H1 (cell line): ENCODE measurements around the gene RUSC2. TPM values are rescaled to one million over a fixed set of nuclear protein-coding genes. Genes with fewer than 3 reads are reported as not detected.

ENCODE experiments used
- CHD7 ChIP-seq: fragments of 300-600 bp; sonication (generic); IDR thresholded peaks from 2 replicates; pipeline ENCODE4 v1.7.1; 2012; ENCODE audit warnings: low read length, moderate library complexity, mild to moderate bottlenecking, inconsistent platforms; ENCODE audit not compliant: insufficient replicate concordance
- CREB1 ChIP-seq: IDR thresholded peaks from 2 replicates; pipeline ENCODE4 v1.6.1; 2012; ENCODE audit warnings: inconsistent platforms
- MAX ChIP-seq: IDR thresholded peaks from 2 replicates; pipeline ENCODE4 v1.6.1; 2012; ENCODE audit warnings: inconsistent platforms
- RAD21 ChIP-seq, 2 experiments: IDR thresholded peaks in 1 of 2; conservative IDR thresholded peaks in 1 of 2; 2 replicates each; pipeline ENCODE4 v1.6.1; 2011; ENCODE audit warnings: low read depth in 2 of 2, low read length in 2 of 2, improper control_type of control experiment in 1 of 2, inconsistent platforms in 1 of 2, mild to moderate bottlenecking in 1 of 2, moderate library complexity in 1 of 2
- SIN3A ChIP-seq, 2 experiments: IDR thresholded peaks in 1 of 2; conservative IDR thresholded peaks in 1 of 2; 2 replicates each; pipeline ENCODE4 v1.6.1; 2011 to 2012; ENCODE audit warnings: low read length in 2 of 2, improper control_type of control experiment in 1 of 2, low read depth in 1 of 2, mild to moderate bottlenecking in 1 of 2
- SP4 ChIP-seq: IDR thresholded peaks from 2 replicates; pipeline ENCODE4 v1.6.1; 2012; ENCODE audit warnings: low read length, inconsistent platforms
- polyA plus RNA-seq, 7 experiments: library from polyadenylated mRNA; depleted of rRNA in 3 of 7; stranded (reverse) in 5 of 7; unstranded in 2 of 7; fragments of >200 nt in 5 of 7; fragments of 200-250 nt in 2 of 7; gene quantifications; 1 replicate in 5 of 7; 2 replicates in 1 of 7; 4 replicates in 1 of 7; pipeline versions ENCODE4 v1.2.1 to v1.2.3, GENCODE V29; 2011 to 2013; ENCODE audit warnings: missing spikeins in 2 of 7, mixed read lengths in 2 of 7
- total RNA-seq: library from RNA; stranded (reverse); fragmentation: NEBNext Ultra II Directional; extraction: Animal tissue kit (Norgen Biotek cat#: 25700); gene quantifications from 2 replicates; pipeline ENCODE4 v1.2.1, GENCODE V29; 2021

Gene RUSC2
- total and polyA plus RNA-seq, 2 of the 8 experiments (the other 6 are each of a cell fraction or from before 2014, with no cell fraction given), result 4.2 to 7.9 TPM

DNA sequence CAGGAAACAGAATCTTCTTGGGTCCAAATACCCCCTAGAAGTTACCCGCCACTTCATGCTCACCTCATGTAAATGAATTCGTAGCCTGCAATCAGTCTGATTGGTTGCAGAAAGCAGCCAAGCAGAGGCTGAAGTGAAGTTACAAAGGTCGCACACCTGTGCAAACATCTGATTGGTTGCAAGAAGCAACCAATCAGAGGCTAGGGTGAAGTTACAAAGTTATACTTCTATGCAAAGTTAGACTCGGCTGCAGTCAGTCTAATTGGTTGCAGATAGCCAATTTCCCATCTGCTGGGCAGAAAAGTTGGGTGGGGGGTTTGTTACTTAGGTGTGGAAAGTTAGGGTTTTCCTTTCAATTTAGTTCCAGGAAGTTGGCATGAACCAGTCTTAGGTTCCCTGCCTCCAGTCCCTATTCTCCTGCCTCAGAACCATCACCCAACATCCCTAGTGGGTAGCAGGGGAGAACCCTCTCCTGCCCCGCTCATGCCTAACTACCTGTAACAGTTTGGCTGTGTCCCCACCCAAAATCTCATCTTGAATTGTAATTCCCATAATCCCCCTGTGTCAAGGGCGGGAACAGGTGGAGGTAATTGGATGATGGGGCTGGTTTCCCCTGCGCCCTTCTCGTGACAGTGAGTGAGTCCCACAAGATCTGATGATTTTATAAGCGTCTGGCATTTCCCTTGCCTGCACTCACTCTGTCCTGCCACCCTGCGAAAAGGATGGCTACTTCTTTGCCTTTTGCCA is 1.2 kb upstream of the RUSC2 start (continued):
- TF ChIP-seq CHD7, result no peak
- no peak for TF ChIP-seq RAD21 (IDR thresholded peaks at IDR 0.05 in 1 of 2, conservative IDR thresholded peaks at IDR 0.05 in 1 of 2; ENCODE audit: low read depth in 2 of 2, low read length in 2 of 2)
- TF ChIP-seq MAX, result no peak
- no peak for TF ChIP-seq SP4
- TF ChIP-seq SIN3A (conservative IDR thresholded peaks at IDR 0.05 in 1 of 2, IDR thresholded peaks at IDR 0.05 in 1 of 2; ENCODE audit: low read depth in 1 of 2, low read length in 2 of 2), result no peak
- TF ChIP-seq CREB1, result no peak
